Karpas-422 (cell line): ENCODE measurements around the gene RGS3. TPM values are rescaled to one million over a fixed set of nuclear protein-coding genes. Genes with fewer than 3 reads are reported as not detected.

ENCODE experiments used
- DNase-seq: peaks from one replicate; pipeline ENCODE4 v3.0.0-alpha.2; 2015
- H2AFZ ChIP-seq: fragments of 200-600 bp; sonication (generic); 2 replicates; pipeline ENCODE4 v1.6.1; 2014; ENCODE audit warnings: antibody characterized with exemption, low read length, mixed read lengths
- H3K27ac ChIP-seq: fragments of 200-600 bp; sonication (generic); 2 replicates; pipeline ENCODE4 v1.5.1; 2014; ENCODE audit warnings: mild to moderate bottlenecking, low read length, moderate library complexity
- H3K27me3 ChIP-seq: fragments of 200-600 bp; sonication (generic); 2 replicates; pipeline ENCODE4 v1.6.1; 2014; ENCODE audit warnings: low read length, mixed read lengths
- H3K36me3 ChIP-seq: fragments of 200-600 bp; sonication (generic); 2 replicates; pipeline ENCODE4 v1.6.1; 2014; ENCODE audit warnings: low read length, mixed read lengths; ENCODE audit not compliant: insufficient read depth
- H3K4me1 ChIP-seq: fragments of 200-600 bp; sonication (generic); 2 replicates; pipeline ENCODE4 v1.6.1; 2014; ENCODE audit warnings: mild to moderate bottlenecking, low read length, mixed read lengths
- H3K4me2 ChIP-seq: fragments of 200-600 bp; sonication (generic); 2 replicates; pipeline ENCODE4 v1.6.1; 2014; ENCODE audit warnings: low read length, low read depth, mild to moderate bottlenecking; ENCODE audit not compliant: poor library complexity, severe bottlenecking
- H3K4me3 ChIP-seq: fragments of 200-600 bp; sonication (generic); 2 replicates; pipeline ENCODE4 v1.5.1; 2014; ENCODE audit warnings: mild to moderate bottlenecking, antibody characterized with exemption, low read length, mixed read lengths
- H3K79me2 ChIP-seq: fragments of 200-600 bp; sonication (generic); 2 replicates; pipeline ENCODE4 v1.6.1; 2014; ENCODE audit warnings: mild to moderate bottlenecking, low read length, mixed read lengths
- H3K9ac ChIP-seq: fragments of 200-600 bp; sonication (generic); 2 replicates; pipeline ENCODE4 v1.6.0; 2014; ENCODE audit warnings: low read length
- H3K9me2 ChIP-seq: fragments of 200-600 bp; sonication (generic), shearing (Covaris generic); replicated peaks from 2 replicates; pipeline ENCODE4 v1.6.0; 2014; ENCODE audit warnings: mild to moderate bottlenecking, low read length, moderate library complexity; ENCODE audit not compliant: insufficient read depth
- H3K9me3 ChIP-seq: fragments of 300-700, 200-600 bp; sonication (generic); 2 replicates; pipeline ENCODE4 v1.6.1; 2014; ENCODE audit warnings: low read length, mixed read lengths
- H4K20me1 ChIP-seq: fragments of 200-600 bp; sonication (generic); 2 replicates; pipeline ENCODE4 v1.6.1; 2014; ENCODE audit warnings: mild to moderate bottlenecking, antibody characterized with exemption, low read length, low read depth; ENCODE audit not compliant: insufficient read depth
- total RNA-seq: library from RNA; depleted of rRNA; stranded (reverse); fragments of >200 nt; shearing (Covaris generic); gene quantifications from 2 replicates; pipeline ENCODE4 v1.2.3, GENCODE V29; 2014; ENCODE audit warnings: low replicate concordance

The RGS3 gene
- total RNA-seq, 1 experiment from 2014 or later, result 1.3 TPM

GRCh38 chr9:113631871-113632665 is 168.5 kb downstream of the RGS3 start:
- Histone ChIP-seq H3K27ac (no peak overlapping the region), H3K79me2 (no peaks in the 10 kb centered on the region), H3K4me3 (no peak overlapping the region), H3K36me3 (no peaks in the 10 kb centered on the region), H3K4me2 (no peak overlapping the region), H2AFZ (no peak overlapping the region), H4K20me1 (no peaks in the 10 kb centered on the region), H3K9me3 (no peaks in the 10 kb centered on the region), H3K9me2 (no peaks in the 10 kb centered on the region), H3K4me1 (no peaks in the 10 kb centered on the region), H3K9ac (no peak overlapping the region), H3K27me3 (no peaks in the 10 kb centered on the region; the same call in 1 of the 2 replicates)
- DNase-seq, result no peak

- H3K36me3 ChIP-seq, result no peaks in the 10 kb centered on the region
- no peak overlapping the region for H3K4me3 ChIP-seq
- no peak overlapping the region for H2AFZ ChIP-seq
- no peak overlapping the region for H3K9ac ChIP-seq
- H3K27ac ChIP-seq, result no peak overlapping the region
- no peaks in the 10 kb centered on the region for H3K9me2 ChIP-seq
- no peaks in the 10 kb centered on the region for H3K79me2 ChIP-seq
- no peaks in the 10 kb centered on the region for H3K4me1 ChIP-seq
- no peaks in the 10 kb centered on the region for H4K20me1 ChIP-seq
- H3K27me3 ChIP-seq, result no peaks in the 10 kb centered on the region; the same call in 1 of the 2 replicates
- no peaks in the 10 kb centered on the region for H3K9me3 ChIP-seq
- no peak overlapping the region for H3K4me2 ChIP-seq
- no peak for DNase-seq
These were observed 169.5 kb downstream of the RGS3 start for GRCh38 chr9:113632776-113633590.

- Histone ChIP-seq H3K9me3 (no peaks in the 10 kb centered on the region), H3K9ac (no peak overlapping the region), H2AFZ (no peak overlapping the region), H3K36me3 (no peaks in the 10 kb centered on the region), H4K20me1 (no peaks in the 10 kb centered on the region), H3K79me2 (no peaks in the 10 kb centered on the region), H3K4me3 (no peak overlapping the region), H3K4me2 (no peak overlapping the region), H3K27ac (no peak overlapping the region), H3K4me1 (no peaks in the 10 kb centered on the region), H3K9me2 (no peaks in the 10 kb centered on the region), H3K27me3 (no peaks in the 10 kb centered on the region; the same call in 1 of the 2 replicates)
- no peak for DNase-seq
These were observed 170.5 kb downstream of the RGS3 start for GRCh38 chr9:113633782-113634595.

GRCh38 chr9:113634596-113635515 is 171.3 kb downstream of the RGS3 start:
- Histone ChIP-seq H4K20me1 (no peaks in the 10 kb centered on the region), H3K4me1 (no peaks in the 10 kb centered on the region), H3K4me2 (no peak overlapping the region), H2AFZ (no peak overlapping the region), H3K27me3 (no peaks in the 10 kb centered on the region; the same call in 1 of the 2 replicates), H3K4me3 (no peak overlapping the region), H3K9me3 (no peaks in the 10 kb centered on the region), H3K79me2 (no peaks in the 10 kb centered on the region), H3K9ac (no peak overlapping the region), H3K9me2 (no peaks in the 10 kb centered on the region), H3K36me3 (no peaks in the 10 kb centered on the region), H3K27ac (no peak overlapping the region)
- no peak for DNase-seq

GRCh38 chr9:113635586-113635985 is 172.1 kb downstream of the RGS3 start:
- DNase-seq, result no peak
- Histone ChIP-seq H3K27me3 (no peaks in the 10 kb centered on the region; the same call in 1 of the 2 replicates), H3K36me3 (no peaks in the 10 kb centered on the region), H3K9me2 (no peaks in the 10 kb centered on the region), H3K9me3 (no peaks in the 10 kb centered on the region), H3K4me2 (no peak overlapping the region), H2AFZ (no peak overlapping the region), H3K79me2 (no peaks in the 10 kb centered on the region), H3K4me3 (no peak overlapping the region), H4K20me1 (no peaks in the 10 kb centered on the region), H3K4me1 (no peaks in the 10 kb centered on the region), H3K27ac (no peak overlapping the region), H3K9ac (no peak overlapping the region)

GRCh38 chr9:113636165-113636564 is 172.6 kb downstream of the RGS3 start:
- no peaks in the 10 kb centered on the region for H3K9me2 ChIP-seq
- no peaks in the 10 kb centered on the region; the same call in 1 of the 2 replicates for H3K27me3 ChIP-seq
- no peak overlapping the region for H2AFZ ChIP-seq
- no peaks in the 10 kb centered on the region for H4K20me1 ChIP-seq
- H3K27ac ChIP-seq, result no peak overlapping the region
- no peak overlapping the region for H3K4me2 ChIP-seq
- no peaks in the 10 kb centered on the region for H3K9me3 ChIP-seq
- H3K79me2 ChIP-seq, result no peaks in the 10 kb centered on the region
- no peak overlapping the region for H3K9ac ChIP-seq
- H3K4me3 ChIP-seq, result no peak overlapping the region
- no peaks in the 10 kb centered on the region for H3K36me3 ChIP-seq
- H3K4me1 ChIP-seq, result no peaks in the 10 kb centered on the region
- DNase-seq, result no peak

- H3K4me1 ChIP-seq, result no peaks in the 10 kb centered on the region
- H3K4me2 ChIP-seq, result no peak overlapping the region
- H3K27me3 ChIP-seq, result no peaks in the 10 kb centered on the region
- no peaks in the 10 kb centered on the region for H3K9me2 ChIP-seq
- H3K9me3 ChIP-seq, result no peaks in the 10 kb centered on the region
- H4K20me1 ChIP-seq, result no peaks in the 10 kb centered on the region
- no peak overlapping the region for H3K9ac ChIP-seq
- DNase-seq, result no peak
- no peaks in the 10 kb centered on the region for H3K79me2 ChIP-seq
- no peak overlapping the region for H3K27ac ChIP-seq
- H3K36me3 ChIP-seq, result no peaks in the 10 kb centered on the region
- no peak overlapping the region for H3K4me3 ChIP-seq
- H2AFZ ChIP-seq, result no peak overlapping the region
These were observed 173.2 kb downstream of the RGS3 start for GRCh38 chr9:113636693-113637092.
